ENCODE measurements around the gene AQP9. TPM values are rescaled to one million over a fixed set of nuclear protein-coding genes. Genes with fewer than 3 reads are reported as not detected.

AQP9 gene
- polyA plus RNA-seq, 1 experiment = not detected

DNA sequence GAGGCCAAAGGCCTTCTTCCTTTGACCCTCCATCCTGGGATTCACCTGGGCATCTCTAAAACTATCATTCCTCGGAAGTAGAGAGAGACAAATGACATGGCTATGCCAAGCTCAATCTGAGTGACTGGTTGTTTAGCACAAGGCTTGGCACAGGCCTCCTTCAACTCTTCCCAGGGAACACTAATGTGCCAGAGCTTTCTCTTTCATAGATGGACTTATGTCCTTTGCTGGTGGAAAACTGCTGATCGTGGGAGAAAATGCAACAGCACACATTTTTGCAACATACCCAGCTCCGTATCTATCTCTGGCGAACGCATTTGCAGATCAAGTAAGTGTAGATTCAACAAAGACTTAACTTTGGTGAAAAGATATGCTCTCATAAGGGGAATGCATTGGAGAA, 36.5 kb downstream of the AQP9 start:
- CTCF ChIA-PET = no interaction called here
- POLR2A ChIA-PET = interaction anchor here (0.7 kb wide), 1 partner anchor 725 kb away, joined by 3 read pairs; no protein-coding TSS in a partner anchor

GRCh38 chr15:58175955-58176354, 37.8 kb downstream of the AQP9 start:
- no peak for TF ChIP-seq CTCF (IDR thresholded peaks at IDR 0.05; ENCODE audit: low read depth, low read length)
- CTCF ChIA-PET = interaction anchor here (0.7 to 1.6 kb wide), 2 partner anchors 315 to 819 kb away, joined by 3 to 5 read pairs; no protein-coding TSS in a partner anchor
- DNase-seq (ENCODE audit: low read depth, low spot score) = no peak
- POLR2A ChIA-PET = no interaction called here
- H3K4me3 ChIP-seq (ENCODE audit: low read depth, low read length) = no peak overlapping the region
- no peak overlapping the region for H3K27ac ChIP-seq (ENCODE audit: low read depth, low read length)
- H3K9me3 ChIP-seq (ENCODE audit: control insufficient read depth, insufficient read depth, low read length) = no peaks in the 10 kb centered on the region
- H3K27me3 ChIP-seq (ENCODE audit: control insufficient read depth, insufficient read depth, low read length) = peaks cover 6% of the 10 kb centered on the region

More for the DNA sequence above, 36.5 kb downstream of the AQP9 start:
- no peak for TF ChIP-seq CTCF (IDR thresholded peaks at IDR 0.05; ENCODE audit: low read depth, low read length)
- H3K9me3 ChIP-seq (ENCODE audit: control insufficient read depth, insufficient read depth, low read length) = no peaks in the 10 kb centered on the region
- DNase-seq (ENCODE audit: low read depth, low spot score) = no peak
- H3K4me3 ChIP-seq (ENCODE audit: low read depth, low read length) = no peak overlapping the region
- H3K27ac ChIP-seq (ENCODE audit: low read depth, low read length) = no peak overlapping the region
- peaks cover 5% of the 10 kb centered on the region for H3K27me3 ChIP-seq (ENCODE audit: control insufficient read depth, insufficient read depth, low read length)

- POLR2A ChIA-PET = no interaction called here
- DNase-seq (ENCODE audit: low read depth, low spot score) = no peak
- no peak overlapping the region for H3K4me3 ChIP-seq (ENCODE audit: low read depth, low read length)
- peaks cover 8% of the 10 kb centered on the region for H3K27me3 ChIP-seq (ENCODE audit: control insufficient read depth, insufficient read depth, low read length)
- H3K9me3 ChIP-seq (ENCODE audit: control insufficient read depth, insufficient read depth, low read length) = no peaks in the 10 kb centered on the region
- CTCF ChIA-PET = no interaction called here
- no peak overlapping the region for H3K27ac ChIP-seq (ENCODE audit: low read depth, low read length)
- TF ChIP-seq CTCF (IDR thresholded peaks at IDR 0.05; ENCODE audit: low read depth, low read length) = no peak
Measured at GRCh38 chr15:58178668-58179067, 40.5 kb downstream of the AQP9 start.

GRCh38 chr15:58179206-58179605, 41.0 kb downstream of the AQP9 start:
- Histone ChIP-seq H3K27me3 (ENCODE audit: control insufficient read depth, insufficient read depth, low read length) (peaks cover 10% of the 10 kb centered on the region), H3K4me3 (ENCODE audit: low read depth, low read length) (no peak overlapping the region), H3K27ac (ENCODE audit: low read depth, low read length) (no peak overlapping the region), H3K9me3 (ENCODE audit: control insufficient read depth, insufficient read depth, low read length) (no peaks in the 10 kb centered on the region)
- CTCF ChIA-PET = interaction anchor here (1.3 kb wide), 1 partner anchor 109 kb away, joined by 3 read pairs; no protein-coding TSS in a partner anchor
- POLR2A ChIA-PET = no interaction called here
- no peak for TF ChIP-seq CTCF (IDR thresholded peaks at IDR 0.05; ENCODE audit: low read depth, low read length)
- no peak for DNase-seq (ENCODE audit: low read depth, low spot score)

DNA sequence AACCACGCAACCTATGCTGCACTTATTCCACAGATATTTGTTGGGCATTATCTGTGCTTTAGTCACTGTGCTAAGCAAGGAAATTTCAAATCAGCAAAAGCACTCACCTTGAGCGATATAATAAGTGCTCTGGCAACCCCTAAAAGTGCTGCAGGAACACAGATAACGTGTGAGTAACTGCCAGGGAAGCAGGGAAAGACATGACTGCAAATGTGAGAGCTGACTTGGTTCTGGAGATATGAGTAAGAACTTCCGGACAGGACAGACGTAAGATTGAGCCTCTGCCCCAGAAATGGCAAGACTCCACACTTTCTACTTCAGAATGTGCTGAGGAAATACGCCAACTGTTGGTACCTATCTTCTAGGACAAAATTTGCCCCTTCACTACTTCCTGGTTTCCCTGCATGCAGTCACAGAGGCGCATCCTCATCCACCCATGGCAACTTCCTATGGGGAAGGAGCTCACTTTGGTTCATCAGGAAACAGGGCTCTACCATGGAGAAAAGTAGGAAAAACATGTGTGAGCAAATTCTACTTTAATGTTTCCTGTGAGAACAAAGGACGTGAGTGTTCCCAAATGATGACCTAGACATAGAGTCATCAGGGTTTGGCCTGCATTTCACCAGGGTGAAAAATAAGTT, 41.7 kb downstream of the AQP9 start:
- ChIA-PET CTCF (interaction anchor here (1.3 kb wide), 1 partner anchor 109 kb away, joined by 3 read pairs; no protein-coding TSS in a partner anchor), POLR2A (no interaction called here)
- no peak for TF ChIP-seq CTCF (IDR thresholded peaks at IDR 0.05; ENCODE audit: low read depth, low read length)
- no peak overlapping the region for H3K4me3 ChIP-seq (ENCODE audit: low read depth, low read length)
- peaks cover 14% of the 10 kb centered on the region for H3K27me3 ChIP-seq (ENCODE audit: control insufficient read depth, insufficient read depth, low read length)
- no peak for DNase-seq (ENCODE audit: low read depth, low spot score)
- H3K27ac ChIP-seq (ENCODE audit: low read depth, low read length) = no peak overlapping the region
- no peaks in the 10 kb centered on the region for H3K9me3 ChIP-seq (ENCODE audit: control insufficient read depth, insufficient read depth, low read length)

Measured in AG04450 (cell line).